ENCODE measurements around the gene SLC22A17. TPM values are rescaled to one million over a fixed set of nuclear protein-coding genes. Genes with fewer than 3 reads are reported as not detected.

Gene SLC22A17
- total and polyA plus RNA-seq, 9 donors = 8.9 to 48.0 (median 34.3) TPM

- 2 to 5% (median 3%) methylated on average over 13 of the region's 13 CpGs for WGBS, 3 donors
- no peaks in the 10 kb centered on the region for H3K9me3 ChIP-seq
These were observed 51.9 kb downstream of the SLC22A17 start for GRCh38 chr14:23300687-23301223.

GRCh38 chr14:23299986-23300686, 52.6 kb downstream of the SLC22A17 start:
- H3K27me3 ChIP-seq = no peaks in the 10 kb centered on the region
- intact Hi-C loops (cut with DNase I) = loop anchor here in 2 of 4 donors (5.0 to 10.0 kb wide), 2 partner anchors 175 to 293 kb away; no protein-coding TSS in a partner anchor
- peak overlapping the region; percentile 92 to 94 for H3K27ac ChIP-seq
- no peaks in the 10 kb centered on the region for H3K9me3 ChIP-seq
- TF ChIP-seq CTCF (IDR thresholded peaks at IDR 0.05) (no peak), POLR2A (IDR thresholded peaks at IDR 0.05) (no peak), EP300 (IDR thresholded peaks at IDR 0.05) (no peak)
- peak in 1 of 5 donors; percentile 54 for DNase-seq
- WGBS, 3 donors = 75 to 80% (median 78%) methylated on average over 10 of the region's 10 CpGs
- peak overlapping the region; percentile 63 for H3K4me3 ChIP-seq
- H3K36me3 ChIP-seq = no peaks in the 10 kb centered on the region
- no peaks in the 10 kb centered on the region for H3K4me1 ChIP-seq (ENCODE audit: insufficient read depth)

More at GRCh38 chr14:23300687-23301223, 51.9 kb downstream of the SLC22A17 start:
- Histone ChIP-seq H3K4me3 (peak overlapping the region; percentile 63), H3K4me1 (ENCODE audit: insufficient read depth) (no peaks in the 10 kb centered on the region), H3K27me3 (no peaks in the 10 kb centered on the region), H3K36me3 (no peaks in the 10 kb centered on the region), H3K27ac (peak overlapping the region; percentile 92 to 94)
- intact Hi-C loops (cut with DNase I) = loop anchor here in 1 of 4 donors (5.0 kb wide), 1 partner anchor 293 kb away; no protein-coding TSS in a partner anchor
- TF ChIP-seq POLR2A (IDR thresholded peaks at IDR 0.05) = no peak
- TF ChIP-seq CTCF (IDR thresholded peaks at IDR 0.05) = no peak
- TF ChIP-seq EP300 (IDR thresholded peaks at IDR 0.05) = no peak
- peak in 4 of 5 donors; percentile 48 to 63 (median 59) for DNase-seq

GRCh38 chr14:23299211-23299957, 53.3 kb downstream of the SLC22A17 start:
- Histone ChIP-seq H3K4me3 (no peak overlapping the region), H3K27ac (no peak overlapping the region)

More at GRCh38 chr14:23299211-23299957, 53.3 kb downstream of the SLC22A17 start:
- 82 to 95% (median 89%) methylated on average over 2 of the region's 2 CpGs for WGBS, 3 donors
- TF ChIP-seq CTCF (IDR thresholded peaks at IDR 0.05) = no peak
- no peak for TF ChIP-seq POLR2A (IDR thresholded peaks at IDR 0.05)
- no peak for TF ChIP-seq EP300 (IDR thresholded peaks at IDR 0.05)
- no peaks in the 10 kb centered on the region for H3K36me3 ChIP-seq
- no peaks in the 10 kb centered on the region for H3K4me1 ChIP-seq (ENCODE audit: insufficient read depth)
- intact Hi-C loops (cut with DNase I) = loop anchor here in 1 of 4 donors (10.0 kb wide), 1 partner anchor 175 kb away; no protein-coding TSS in a partner anchor
- no peaks in the 10 kb centered on the region for H3K27me3 ChIP-seq
- no peaks in the 10 kb centered on the region for H3K9me3 ChIP-seq
- DNase-seq = peak in 1 of 5 donors; percentile 17

All from ovary (tissue), 9 donors.